Trophoblast cell (in vitro differentiated cells and primary cell): ENCODE measurements around the gene UNC13B.

Experiments
- DNase-seq, 2 donors: peaks; one replicate each; pipeline ENCODE4 v3.0.0-alpha.2; 2016
- H2AFZ ChIP-seq: 2 replicates; pipeline ENCODE4 v1.6.1; 2013; ENCODE audit warnings: low read length, moderate library complexity, mild to moderate bottlenecking; ENCODE audit not compliant: insufficient read depth, poor library complexity
- H2AK5ac ChIP-seq: 2 replicates; pipeline ENCODE4 v1.6.1; 2013; ENCODE audit warnings: mild to moderate bottlenecking, low read length
- H2BK120ac ChIP-seq: 2 replicates; pipeline ENCODE4 v1.6.1; 2013; ENCODE audit warnings: low read length, mild to moderate bottlenecking, moderate library complexity; ENCODE audit not compliant: insufficient read depth, poor library complexity
- H2BK12ac ChIP-seq: 2 replicates; pipeline ENCODE4 v1.6.1; 2013; ENCODE audit warnings: mild to moderate bottlenecking, low read length, moderate library complexity
- H2BK5ac ChIP-seq: 2 replicates; pipeline ENCODE4 v1.6.1; 2013; ENCODE audit warnings: low read length, low read depth, moderate library complexity, mild to moderate bottlenecking; ENCODE audit not compliant: poor library complexity
- H3K14ac ChIP-seq: 2 replicates; pipeline ENCODE4 v1.6.1; 2013; ENCODE audit warnings: mild to moderate bottlenecking, low read length
- H3K18ac ChIP-seq: 2 replicates; pipeline ENCODE4 v1.6.1; 2013; ENCODE audit warnings: mild to moderate bottlenecking, low read length
- H3K23ac ChIP-seq: 2 replicates; pipeline ENCODE4 v1.6.1; 2013; ENCODE audit warnings: low read length
- H3K27ac ChIP-seq: 2 replicates; pipeline ENCODE4 v1.5.1; 2013; ENCODE audit warnings: low read depth, mild to moderate bottlenecking, inconsistent platforms, low read length, moderate library complexity
- H3K27me3 ChIP-seq: 2 replicates; pipeline ENCODE4 v1.6.1; 2013; ENCODE audit warnings: inconsistent platforms, mild to moderate bottlenecking, low read length, moderate library complexity; ENCODE audit not compliant: insufficient read depth
- H3K36me3 ChIP-seq, 2 experiments: 1 replicate in 1 of 2; 2 replicates in 1 of 2; pipeline ENCODE4 v1.6.1; 2013; ENCODE audit warnings: low read length in 2 of 2, mild to moderate bottlenecking in 2 of 2, moderate library complexity in 1 of 2; ENCODE audit not compliant: insufficient read depth in 2 of 2, control insufficient read depth in 1 of 2
- H3K4ac ChIP-seq: 2 replicates; pipeline ENCODE4 v1.6.1; 2013; ENCODE audit warnings: low read depth, mild to moderate bottlenecking, low read length, moderate library complexity
- H3K4me1 ChIP-seq, 2 experiments: 1 replicate in 1 of 2; 2 replicates in 1 of 2; pipeline ENCODE4 v1.6.1; 2013; ENCODE audit warnings: low read length in 2 of 2, mild to moderate bottlenecking in 2 of 2, moderate library complexity in 1 of 2; ENCODE audit not compliant: insufficient read depth in 2 of 2, control insufficient read depth in 1 of 2
- H3K4me2 ChIP-seq: 2 replicates; pipeline ENCODE4 v1.6.1; 2013; ENCODE audit warnings: inconsistent platforms, mild to moderate bottlenecking, low read length, moderate library complexity
- H3K4me3 ChIP-seq: 2 replicates; pipeline ENCODE4 v1.5.1; 2013; ENCODE audit warnings: mild to moderate bottlenecking, low read depth, low read length, inconsistent platforms
- H3K79me1 ChIP-seq: one replicate; pipeline ENCODE4 v1.6.1; 2013; ENCODE audit warnings: low read length
- H3K79me2 ChIP-seq: 2 replicates; pipeline ENCODE4 v1.6.1; 2013; ENCODE audit warnings: low read length, mild to moderate bottlenecking; ENCODE audit not compliant: control insufficient read depth, insufficient read depth, poor library complexity
- H3K9ac ChIP-seq: 2 replicates; pipeline ENCODE4 v1.6.1; 2013; ENCODE audit warnings: mild to moderate bottlenecking, low read length
- H3K9me3 ChIP-seq: 2 replicates; pipeline ENCODE4 v1.6.1; 2013; ENCODE audit warnings: low read depth, mild to moderate bottlenecking, control low read depth, inconsistent platforms, low read length; ENCODE audit not compliant: insufficient read depth
- H4K12ac ChIP-seq: 2 replicates; pipeline ENCODE4 v1.6.1; 2013; ENCODE audit warnings: low read depth, mild to moderate bottlenecking, low read length, moderate library complexity
- H4K8ac ChIP-seq: 2 replicates; pipeline ENCODE4 v1.6.1; 2013; ENCODE audit warnings: low read depth, mild to moderate bottlenecking, low read length, moderate library complexity
- H4K91ac ChIP-seq: one replicate; pipeline ENCODE4 v1.6.1; 2013; ENCODE audit warnings: low read depth, mild to moderate bottlenecking, low read length, moderate library complexity
- WGBS: extraction: QIAGEN DNeasy Blood & Tissue Kit; methylation state at CpG from one replicate; pipeline ENCODE4 v1.1.7; 2013; ENCODE audit warnings: missing lambda C conversion rate; ENCODE audit not compliant: insufficient read length, insufficient coverage; ENCODE audit errors: extremely low coverage; 5-methylcytosine and 5-hydroxymethylcytosine counted together

UNC13B gene

GRCh38 chr9:35279946-35280345, 118.1 kb downstream of the UNC13B start:
- Histone ChIP-seq H3K9me3 (no peaks in the 10 kb centered on the region), H2BK120ac (no peak overlapping the region), H3K4ac (no peak overlapping the region), H2BK5ac (no peak overlapping the region), H3K27me3 (no peaks in the 10 kb centered on the region), H3K27ac (no peak overlapping the region), H3K4me1 (no peaks in the 10 kb centered on the region), H2AFZ (no peak overlapping the region), H4K12ac (no peak overlapping the region), H4K8ac (no peak overlapping the region), H3K79me2 (no peaks in the 10 kb centered on the region), H3K4me3 (no peak overlapping the region), H3K23ac (no peak overlapping the region), H2AK5ac (no peak overlapping the region), H3K9ac (no peak overlapping the region), H3K79me1 (no peaks in the 10 kb centered on the region), H2BK12ac (no peak overlapping the region), H3K36me3 (no peaks in the 10 kb centered on the region), H3K18ac (no peak overlapping the region), H3K4me2 (no peak overlapping the region), H3K14ac (no peak overlapping the region), H4K91ac (no peak overlapping the region)
- DNase-seq = no peak
- no CpG with 5 or more reads among the region's 2 CpGs for WGBS

GRCh38 chr9:35280399-35280798, 118.6 kb downstream of the UNC13B start:
- Histone ChIP-seq H3K9me3 (no peaks in the 10 kb centered on the region), H3K27ac (no peak overlapping the region), H2BK12ac (no peak overlapping the region), H2BK5ac (no peak overlapping the region), H4K91ac (no peak overlapping the region), H3K27me3 (no peaks in the 10 kb centered on the region), H3K14ac (no peak overlapping the region), H3K4me1 (no peaks in the 10 kb centered on the region), H2AK5ac (no peak overlapping the region), H3K4me2 (no peak overlapping the region), H2AFZ (no peak overlapping the region), H3K79me1 (no peaks in the 10 kb centered on the region), H3K36me3 (no peaks in the 10 kb centered on the region), H4K12ac (no peak overlapping the region), H4K8ac (no peak overlapping the region), H3K23ac (no peak overlapping the region), H3K18ac (no peak overlapping the region), H3K79me2 (no peaks in the 10 kb centered on the region), H3K4me3 (no peak overlapping the region), H3K9ac (no peak overlapping the region), H2BK120ac (no peak overlapping the region), H3K4ac (no peak overlapping the region)
- WGBS = no CpG with 5 or more reads among the region's 1 CpG
- no peak for DNase-seq

- Histone ChIP-seq H3K27ac (no peak overlapping the region), H3K4me2 (no peak overlapping the region), H2BK12ac (no peak overlapping the region), H3K9ac (no peak overlapping the region), H4K91ac (no peak overlapping the region), H4K12ac (no peak overlapping the region), H3K4me3 (no peak overlapping the region), H3K18ac (no peak overlapping the region), H3K4ac (no peak overlapping the region), H3K27me3 (no peaks in the 10 kb centered on the region), H4K8ac (no peak overlapping the region), H2AFZ (no peak overlapping the region), H2BK5ac (no peak overlapping the region), H2BK120ac (no peak overlapping the region), H3K23ac (no peak overlapping the region), H3K4me1 (no peaks in the 10 kb centered on the region), H3K79me1 (no peaks in the 10 kb centered on the region), H3K79me2 (no peaks in the 10 kb centered on the region), H3K14ac (no peak overlapping the region), H3K9me3 (no peaks in the 10 kb centered on the region), H2AK5ac (no peak overlapping the region), H3K36me3 (no peaks in the 10 kb centered on the region)
- WGBS = no CpG with 5 or more reads among the region's 1 CpG
- no peak for DNase-seq
Measured at GRCh38 chr9:35285731-35286130, 123.9 kb downstream of the UNC13B start.

- Histone ChIP-seq H2AFZ (no peak overlapping the region), H2BK120ac (no peak overlapping the region), H3K36me3 (no peaks in the 10 kb centered on the region), H3K4me3 (no peak overlapping the region), H3K23ac (no peak overlapping the region), H3K14ac (no peak overlapping the region), H3K4me2 (no peak overlapping the region), H3K79me1 (no peaks in the 10 kb centered on the region), H3K9ac (no peak overlapping the region), H3K79me2 (no peaks in the 10 kb centered on the region), H3K27ac (no peak overlapping the region), H3K9me3 (no peaks in the 10 kb centered on the region), H4K91ac (no peak overlapping the region), H3K4ac (no peak overlapping the region), H2AK5ac (no peak overlapping the region), H4K12ac (no peak overlapping the region), H2BK5ac (no peak overlapping the region), H3K18ac (no peak overlapping the region), H4K8ac (no peak overlapping the region), H3K4me1 (no peaks in the 10 kb centered on the region), H3K27me3 (no peaks in the 10 kb centered on the region), H2BK12ac (no peak overlapping the region)
- DNase-seq = no peak
- WGBS = no CpG with 5 or more reads among the region's 1 CpG
Measured at GRCh38 chr9:35286381-35286780, 124.6 kb downstream of the UNC13B start.
